ENCODE results near the gene PRAMEF4.
"Not testable (repeated sequence)": the region's sequence is repeated elsewhere in the genome, so short reads cannot be mapped to it uniquely, and the experiment has no call there.

Gene PRAMEF4

GRCh38 chr1:12886101-12886500, at the start of gene PRAMEF4:
Gene PRAMEF4 (minus strand): TSS chr1:12886201. CDS start chr1:12883394, 2,807 bp downstream.
- DNase-seq: not testable (repeated sequence)

- not testable (repeated sequence) for DNase-seq
These were observed 38.4 kb upstream of the PRAMEF4 start for GRCh38 chr1:12924368-12924767.

- not testable (repeated sequence) for DNase-seq
These were observed 35.7 kb upstream of the PRAMEF4 start for GRCh38 chr1:12921749-12922148.

GRCh38 chr1:12916310-12916709, 30.3 kb upstream of the PRAMEF4 start, which contains the start of gene PRAMEF7:
Gene PRAMEF7 (plus strand): TSS chr1:12916610. CDS start chr1:12917693, 1,083 bp downstream.
- DNase-seq: not testable (repeated sequence)

- DNase-seq: not testable (repeated sequence)
These were observed 18.0 kb upstream of the PRAMEF4 start for GRCh38 chr1:12903793-12904572.

- not testable (repeated sequence) for DNase-seq
These were observed 13.2 kb upstream of the PRAMEF4 start for GRCh38 chr1:12899186-12899585.

GRCh38 chr1:12898170-12898569, 12.2 kb upstream of the PRAMEF4 start, which contains the start of gene PRAMEF10:
Gene PRAMEF10 (minus strand): TSS chr1:12898270. CDS start chr1:12895847, 2,423 bp downstream.
- DNase-seq: not testable (repeated sequence)

GRCh38 chr1:12878453-12878852, 7.5 kb downstream of the PRAMEF4 start:
- not testable (repeated sequence) for DNase-seq

- DNase-seq: not testable (repeated sequence)
These were observed 22.7 kb downstream of the PRAMEF4 start for GRCh38 chr1:12863131-12863880.

GRCh38 chr1:12856786-12857185, 29.2 kb downstream of the PRAMEF4 start, which contains the start of gene PRAMEF2:
Gene PRAMEF2 (plus strand): TSS chr1:12857086. CDS start chr1:12859010, 1,924 bp downstream.
- DNase-seq: not testable (repeated sequence)

- no peak for DNase-seq
These were observed 34.2 kb downstream of the PRAMEF4 start for GRCh38 chr1:12851779-12852178.

GRCh38 chr1:12848620-12849019, 37.4 kb downstream of the PRAMEF4 start, which contains the start of gene HNRNPCL1:
Gene HNRNPCL1 (minus strand): TSS chr1:12848720. CDS start chr1:12848289, 431 bp downstream.
- not testable (repeated sequence) for DNase-seq

- DNase-seq: not testable (repeated sequence)
These were observed 52.8 kb downstream of the PRAMEF4 start for GRCh38 chr1:12833251-12833650.

- not testable (repeated sequence) for DNase-seq
These were observed 54.7 kb downstream of the PRAMEF4 start, which contains the start of gene PRAMEF11 for GRCh38 chr1:12831310-12831709. Gene PRAMEF11 (minus strand): TSS chr1:12831410. CDS start chr1:12828789, 2,621 bp downstream.
